HG03439 (cell line): ENCODE results near the gene HOXC11.

Experiments used
- ATAC-seq: cut with Tn5 transposase; IDR thresholded peaks from one replicate; pipeline ENCODE4 v1.9.1; 2021; ENCODE audit warnings: mild to moderate bottlenecking, moderate library complexity; ENCODE audit not compliant: unreplicated experiment

The HOXC11 gene

DNA sequence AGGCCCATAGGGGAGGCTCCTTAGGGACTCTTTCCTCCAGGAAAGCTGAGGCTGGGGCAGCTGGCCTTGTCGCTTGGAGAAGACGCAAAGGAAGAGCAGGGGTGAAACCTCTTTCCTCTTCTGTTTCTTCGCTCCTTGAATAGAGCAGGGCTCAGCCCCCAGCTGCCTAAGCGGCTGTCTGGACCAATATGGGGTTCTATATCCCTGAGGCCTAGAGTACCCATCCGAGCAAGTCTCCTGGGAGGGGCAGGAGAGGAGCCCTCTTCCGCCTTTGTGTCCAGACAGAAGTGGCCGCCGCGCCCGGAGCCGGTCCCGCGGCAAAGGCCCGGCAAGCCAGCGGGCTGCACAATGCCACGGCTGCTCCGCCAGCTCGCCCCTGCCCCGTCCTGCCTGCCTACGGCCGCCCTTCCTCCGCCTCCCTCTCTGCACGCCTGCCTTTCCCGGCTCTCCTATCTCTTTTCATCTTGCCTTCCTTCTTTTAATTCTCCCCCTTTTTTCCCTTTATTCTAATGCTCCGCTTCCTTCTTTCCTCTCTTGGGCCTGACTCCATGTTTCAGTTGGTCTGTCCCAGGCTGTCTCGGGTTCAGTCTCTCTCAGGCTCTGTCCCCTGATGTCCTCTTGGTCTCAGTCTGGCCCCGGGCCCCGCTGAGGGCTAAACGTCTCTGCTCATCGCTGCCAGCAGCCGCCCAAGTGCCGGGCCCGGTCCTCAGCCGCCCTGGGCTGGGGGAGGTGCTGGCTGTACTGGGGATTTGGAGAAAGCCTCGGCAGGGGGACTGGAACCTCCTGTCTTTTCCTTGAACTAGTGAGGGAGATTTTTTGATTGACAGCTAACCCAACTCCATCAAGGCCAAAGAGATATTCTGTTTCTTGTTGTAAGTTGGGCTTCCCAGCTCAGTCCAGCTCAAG, 24.5 kb downstream of the HOXC11 start:
- ATAC-seq: no peak

- no peak for ATAC-seq
These were observed 25.4 kb downstream of the HOXC11 start for GRCh38 chr12:53998110-53998899.

DNA sequence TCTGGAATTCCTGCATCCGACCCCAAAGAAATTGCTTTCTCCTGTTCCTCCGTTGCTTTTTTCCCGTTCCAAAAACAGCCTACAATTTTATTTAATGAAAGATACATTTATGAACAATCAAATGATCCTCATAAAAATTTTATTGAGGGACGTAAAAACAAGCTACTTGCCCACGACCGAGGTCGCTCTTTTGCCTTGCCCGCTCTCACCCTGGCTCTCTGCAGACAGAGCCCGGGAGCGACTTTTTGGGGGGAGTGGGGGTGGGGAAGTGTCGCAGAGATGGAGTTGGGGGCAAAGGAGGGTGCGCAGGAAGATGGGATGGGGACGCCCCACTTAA, 25.9 kb downstream of the HOXC11 start:
- ATAC-seq: no peak

DNA sequence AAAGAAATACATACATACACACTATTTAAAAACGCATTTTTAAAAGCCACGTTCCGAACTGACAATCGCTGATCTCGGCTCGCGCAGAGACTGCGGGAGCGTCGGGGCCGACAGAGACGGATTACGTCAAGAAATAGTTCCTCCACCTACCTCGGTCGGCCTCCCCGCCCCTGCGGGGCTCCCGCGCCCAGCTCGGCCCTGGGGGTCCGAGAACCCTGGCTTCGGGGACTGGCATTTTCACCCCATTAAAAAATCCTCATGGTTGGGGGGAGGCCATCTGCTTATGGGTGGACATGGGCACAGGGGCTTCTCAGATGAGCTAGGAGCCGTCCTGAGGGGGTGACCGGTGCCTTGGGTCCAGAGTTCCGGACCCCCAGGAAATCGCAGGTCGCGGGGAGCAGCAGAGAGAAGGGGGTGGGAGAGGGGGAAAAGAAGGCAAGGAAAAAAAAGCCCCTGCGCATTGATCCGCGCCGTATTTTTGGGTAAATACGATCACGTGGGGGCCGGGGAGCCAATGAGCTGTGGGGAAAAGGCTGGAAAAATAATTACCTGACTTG, 26.7 kb downstream of the HOXC11 start:
- ATAC-seq: no peak

DNA sequence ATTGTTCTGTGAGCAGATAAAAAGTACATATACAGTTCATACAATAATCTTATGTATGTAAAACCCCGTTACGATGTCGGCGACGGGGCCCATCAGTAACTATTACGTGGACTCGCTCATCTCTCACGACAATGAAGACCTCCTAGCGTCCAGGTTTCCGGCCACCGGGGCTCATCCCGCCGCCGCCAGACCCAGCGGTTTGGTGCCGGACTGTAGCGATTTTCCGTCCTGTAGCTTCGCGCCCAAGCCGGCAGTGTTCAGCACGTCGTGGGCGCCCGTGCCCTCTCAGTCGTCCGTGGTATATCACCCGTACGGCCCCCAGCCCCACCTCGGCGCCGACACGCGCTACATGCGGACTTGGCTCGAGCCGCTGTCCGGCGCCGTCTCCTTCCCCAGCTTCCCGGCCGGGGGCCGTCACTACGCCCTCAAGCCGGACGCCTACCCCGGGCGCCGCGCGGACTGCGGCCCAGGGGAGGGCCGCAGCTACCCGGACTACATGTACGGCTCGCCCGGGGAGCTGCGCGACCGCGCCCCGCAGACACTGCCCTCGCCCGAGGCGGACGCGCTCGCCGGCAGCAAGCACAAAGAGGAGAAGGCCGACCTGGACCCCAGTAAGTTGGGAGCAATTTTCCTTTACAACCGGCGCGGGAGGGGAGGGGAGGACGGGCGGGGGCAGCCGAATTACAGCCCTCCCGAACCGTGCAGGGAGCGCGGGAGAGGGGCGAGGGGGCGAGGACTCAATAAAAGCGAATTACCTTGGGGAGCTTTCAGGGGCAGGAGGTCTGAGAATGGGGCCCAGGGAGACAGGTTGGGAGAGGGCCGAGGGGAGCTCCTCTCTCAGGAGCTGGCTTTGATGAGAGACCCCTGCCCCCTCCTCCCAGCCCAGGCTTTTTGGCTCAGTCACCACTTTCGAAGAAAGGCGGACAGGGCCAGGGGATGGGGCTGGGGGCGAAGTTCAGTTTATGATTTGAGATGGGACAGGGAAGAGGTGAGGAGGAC, 27.5 kb downstream of the HOXC11 start, which contains the start of gene HOXC9:
TSS of gene HOXC9 (plus strand) at position 46 of the 999 bp plus-strand sequence. CDS start at position 74, 28 bp downstream.
- no peak for ATAC-seq

- ATAC-seq: no peak
These were observed 28.6 kb downstream of the HOXC11 start for GRCh38 chr12:54001283-54002187.

GRCh38 chr12:54002278-54002914, 29.5 kb downstream of the HOXC11 start:
- ATAC-seq: no peak

DNA sequence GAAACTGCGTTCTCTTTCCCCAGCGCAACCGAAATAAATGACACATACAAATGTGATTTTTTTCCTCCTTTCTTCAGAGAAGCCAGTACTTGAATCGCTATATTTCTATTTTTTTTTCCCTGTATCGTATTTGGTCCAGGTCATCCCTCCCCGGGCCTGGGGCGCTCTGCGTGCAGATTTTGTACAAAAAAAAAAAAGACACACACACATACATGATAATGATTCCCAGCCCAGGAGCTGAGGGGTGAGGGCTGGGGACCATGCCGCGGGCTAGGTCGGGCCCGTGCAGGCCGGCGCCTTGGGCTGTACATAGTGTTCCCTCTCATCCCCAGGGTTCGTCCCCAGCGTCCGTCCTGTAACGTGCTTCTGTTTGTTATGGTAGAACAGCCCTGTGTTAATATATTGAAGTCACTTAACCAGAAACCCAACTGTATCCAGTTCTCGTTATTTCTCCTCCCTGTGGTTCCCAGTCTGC, 30.0 kb downstream of the HOXC11 start:
- no peak for ATAC-seq

GRCh38 chr12:54003625-54004024, 30.7 kb downstream of the HOXC11 start:
- no peak for ATAC-seq

DNA sequence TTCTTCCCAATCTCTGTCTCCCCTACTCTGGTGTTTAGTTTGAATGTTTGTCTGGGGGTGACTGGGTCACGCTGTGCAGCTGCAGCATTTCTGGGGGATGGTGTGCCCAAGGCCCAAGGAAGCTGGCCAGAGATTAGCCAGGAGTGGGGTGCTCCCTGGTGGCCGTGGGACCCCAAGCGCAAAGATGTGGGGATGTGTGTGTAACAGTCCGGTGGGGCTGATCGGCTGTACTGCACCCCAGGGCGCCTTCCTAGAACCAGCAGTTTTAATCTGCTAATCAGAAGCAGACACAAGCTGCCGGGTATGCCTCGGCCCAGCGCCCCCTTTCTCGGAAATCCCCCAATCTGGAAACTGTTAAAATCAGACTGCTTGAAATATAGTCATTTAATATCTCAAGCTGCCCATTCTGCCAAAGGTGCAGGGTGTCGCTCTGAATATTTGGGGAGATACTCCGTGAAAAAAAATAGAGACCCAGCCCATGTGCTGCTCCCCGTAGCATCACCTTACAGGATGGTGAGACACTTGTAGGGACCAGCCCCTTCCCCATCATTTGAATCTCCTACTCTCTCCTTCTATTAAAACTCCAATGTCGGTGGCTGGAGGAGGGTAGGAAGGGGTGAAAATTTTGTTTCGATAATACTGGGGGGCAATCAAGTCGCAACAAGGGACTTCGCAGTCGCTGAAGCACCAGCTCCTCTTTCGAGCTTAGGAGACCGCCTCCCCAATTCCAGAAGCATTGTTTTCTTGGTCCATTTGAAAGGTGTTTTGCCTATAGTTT, 31.3 kb downstream of the HOXC11 start:
- ATAC-seq: no peak

- no peak for ATAC-seq
These were observed 32.1 kb downstream of the HOXC11 start for GRCh38 chr12:54004841-54005530.

- ATAC-seq: no peak
These were observed 32.6 kb downstream of the HOXC11 start for GRCh38 chr12:54005531-54005852.

GRCh38 chr12:54005853-54006558, 33.1 kb downstream of the HOXC11 start:
- ATAC-seq: no peak

DNA sequence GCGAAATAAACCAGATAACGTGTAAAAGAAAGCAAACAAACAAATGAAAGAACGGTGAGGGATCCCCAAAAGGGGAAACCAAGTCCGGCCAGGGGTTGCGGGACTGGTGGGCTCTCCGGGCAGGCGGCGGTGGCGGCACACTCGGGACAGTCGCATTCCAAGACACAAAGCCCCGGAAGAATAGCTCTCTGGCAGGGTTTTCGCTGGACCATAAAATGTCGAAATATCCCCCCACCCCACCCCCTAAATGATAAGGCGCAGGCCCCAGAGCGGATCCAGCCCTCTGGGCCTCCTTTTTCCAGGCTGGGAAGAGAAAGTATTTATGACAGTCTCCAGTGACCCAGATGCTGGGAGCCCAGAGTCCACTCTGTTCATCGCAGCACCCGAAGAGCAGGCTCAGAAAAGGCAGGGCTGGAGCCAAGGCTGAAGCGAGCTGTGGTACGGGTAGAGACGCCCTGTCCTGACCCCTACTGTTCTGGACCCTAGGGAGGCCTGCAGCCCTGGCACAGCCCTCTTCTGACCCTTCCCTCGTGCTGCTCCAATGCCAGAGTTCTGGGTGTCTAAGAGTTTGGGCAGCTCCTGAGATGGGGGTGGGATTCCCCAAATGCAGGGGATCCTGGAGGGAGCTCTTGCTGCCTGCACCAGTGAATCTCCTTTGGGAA, 33.8 kb downstream of the HOXC11 start:
- ATAC-seq: no peak

DNA sequence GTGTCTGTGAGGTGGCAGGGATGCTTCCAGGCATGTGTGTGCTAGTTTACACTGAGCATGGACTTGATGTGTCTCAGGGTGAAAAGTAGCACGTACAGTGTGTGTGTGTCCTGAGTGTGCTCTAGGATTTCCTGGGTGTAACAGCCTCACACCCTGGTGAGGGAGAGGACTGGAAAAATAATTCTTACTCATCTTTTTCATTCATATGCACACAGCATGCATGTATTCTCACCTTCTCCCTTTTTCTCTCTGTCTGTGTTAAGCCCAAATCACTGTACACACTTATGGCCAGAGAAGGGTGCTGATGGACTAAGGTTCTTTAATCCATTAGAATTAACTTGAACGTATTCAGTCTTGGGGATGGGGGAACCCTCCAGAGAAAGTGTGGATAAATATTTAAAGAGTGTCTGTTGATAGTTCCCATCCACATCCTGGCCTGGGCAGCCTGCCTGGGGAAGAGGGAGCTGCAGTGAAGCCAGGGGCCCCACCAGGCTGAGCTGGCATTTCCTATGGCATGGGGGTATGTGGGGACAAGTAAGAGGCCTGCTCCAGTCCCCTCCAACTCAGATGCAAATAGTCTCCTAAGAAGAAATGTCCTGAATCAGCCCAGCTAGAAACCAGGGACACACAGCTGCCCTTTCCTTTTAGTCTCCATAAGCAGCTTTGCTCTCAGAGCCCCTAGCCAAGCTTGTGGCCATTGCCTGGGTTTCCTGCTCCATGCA, 34.8 kb downstream of the HOXC11 start:
- no peak for ATAC-seq

DNA sequence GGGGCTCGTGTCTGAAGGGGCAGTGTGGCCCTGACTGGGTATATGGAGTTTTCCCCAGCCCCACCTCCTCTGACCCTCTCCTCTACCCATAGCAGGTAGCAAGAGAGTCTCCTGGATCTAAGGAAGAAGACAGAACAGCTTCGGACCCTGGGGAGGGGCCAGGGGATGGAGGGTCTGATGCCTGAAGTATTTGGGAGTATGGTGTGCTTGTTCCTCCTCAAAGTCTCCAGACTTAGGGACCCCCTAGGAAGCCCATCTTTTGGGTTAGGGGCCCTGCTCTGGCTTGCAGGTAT, 35.3 kb downstream of the HOXC11 start:
- ATAC-seq: no peak
